Measurements from ENCODE around the gene ANO1.

GRCh38 chr11:70182266-70182665 is 104.1 kb downstream of the ANO1 start:
- TF ChIP-seq SPI1 (IDR thresholded peaks at IDR 0.05; ENCODE audit: low read depth, low read length) (no peak), POLR2AphosphoS5 (IDR thresholded peaks at IDR 0.05; ENCODE audit: low read depth, low read length) (no peak), POU2F2 (IDR thresholded peaks at IDR 0.05; ENCODE audit: low read depth, low read length) (no peak), POLR2A (IDR thresholded peaks at IDR 0.05; ENCODE audit: low read depth, low read length) (no peak)

Data from GM12891 (cell line).